ENCODE data around the gene ATRN. TPM values are rescaled to one million over a fixed set of nuclear protein-coding genes. Genes with fewer than 3 reads are reported as not detected.

The ATRN gene
- total RNA-seq, 2 experiments from 2014 or later: 8.8 to 9.1 TPM

DNA sequence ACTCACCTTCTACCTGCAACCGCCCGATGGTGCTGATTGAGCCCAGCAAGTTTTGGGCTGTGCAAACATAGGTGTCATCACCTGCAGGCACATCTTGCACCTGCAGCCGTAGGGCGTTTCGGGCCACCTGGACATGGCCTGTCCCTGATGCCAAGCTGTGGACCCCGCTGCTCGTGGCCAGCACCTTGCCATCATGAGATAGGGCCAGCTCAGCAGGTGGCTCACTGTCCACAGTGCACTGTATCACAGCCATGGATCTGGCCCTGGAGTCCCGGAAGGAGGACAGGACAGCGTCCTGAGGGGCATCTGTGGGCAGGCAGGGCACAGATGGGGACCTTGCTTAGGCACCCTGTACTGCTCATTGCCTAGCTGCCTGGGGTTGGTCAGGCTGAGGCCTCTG is 221.1 kb downstream of the ATRN start:
- no peak overlapping the region for H3K4me3 Mint-ChIP-seq
- ATAC-seq (ENCODE audit: poor library complexity) (no peak), DNase-seq (no peak)
- H3K4me1 Mint-ChIP-seq (ENCODE audit: low read depth): no peaks in the 10 kb centered on the region
- Histone ChIP-seq H3K9me3 (ENCODE audit: control insufficient read depth in 1 of 2, insufficient read depth in 1 of 2, low read length in 2 of 2) (peaks cover 4 to 8% of the 10 kb centered on the region in 2 experiments), H3K27ac (ENCODE audit: low read depth in 1 of 2, low read length in 2 of 2) (no peak overlapping the region), H3K4me3 (ENCODE audit: low read length) (no peak overlapping the region), H3K36me3 (ENCODE audit: insufficient read depth, low read length) (no peaks in the 10 kb centered on the region), H3K27me3 (ENCODE audit: control insufficient read depth in 1 of 2, insufficient read depth in 2 of 2, low read length in 2 of 2) (peaks cover 0 to 2% of the 10 kb centered on the region in 2 experiments), H3K4me1 (ENCODE audit: insufficient read depth, low read length) (no peaks in the 10 kb centered on the region)
- H3K9me3 Mint-ChIP-seq: no peaks in the 10 kb centered on the region
- H3K36me3 Mint-ChIP-seq (ENCODE audit: low read depth): no peaks in the 10 kb centered on the region
- H3K27me3 Mint-ChIP-seq: peaks cover 3% of the 10 kb centered on the region
- CTCF ChIA-PET: no interaction called here
- H3K27ac Mint-ChIP-seq: no peak overlapping the region
- intact Hi-C loops (cut with DNase I, micrococcal nuclease): no loop called here
- POLR2A ChIA-PET: no interaction called here
- TF ChIP-seq, protein P1, sequence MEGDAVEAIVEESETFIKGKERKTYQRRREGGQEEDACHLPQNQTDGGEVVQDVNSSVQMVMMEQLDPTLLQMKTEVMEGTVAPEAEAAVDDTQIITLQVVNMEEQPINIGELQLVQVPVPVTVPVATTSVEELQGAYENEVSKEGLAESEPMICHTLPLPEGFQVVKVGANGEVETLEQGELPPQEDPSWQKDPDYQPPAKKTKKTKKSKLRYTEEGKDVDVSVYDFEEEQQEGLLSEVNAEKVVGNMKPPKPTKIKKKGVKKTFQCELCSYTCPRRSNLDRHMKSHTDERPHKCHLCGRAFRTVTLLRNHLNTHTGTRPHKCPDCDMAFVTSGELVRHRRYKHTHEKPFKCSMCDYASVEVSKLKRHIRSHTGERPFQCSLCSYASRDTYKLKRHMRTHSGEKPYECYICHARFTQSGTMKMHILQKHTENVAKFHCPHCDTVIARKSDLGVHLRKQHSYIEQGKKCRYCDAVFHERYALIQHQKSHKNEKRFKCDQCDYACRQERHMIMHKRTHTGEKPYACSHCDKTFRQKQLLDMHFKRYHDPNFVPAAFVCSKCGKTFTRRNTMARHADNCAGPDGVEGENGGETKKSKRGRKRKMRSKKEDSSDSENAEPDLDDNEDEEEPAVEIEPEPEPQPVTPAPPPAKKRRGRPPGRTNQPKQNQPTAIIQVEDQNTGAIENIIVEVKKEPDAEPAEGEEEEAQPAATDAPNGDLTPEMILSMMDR (IDR thresholded peaks at IDR 0.05): no peak

GRCh38 chr20:3692706-3693294 is 222.0 kb downstream of the ATRN start:
- H3K9me3 Mint-ChIP-seq: no peaks in the 10 kb centered on the region
- TF ChIP-seq, protein P1 (IDR thresholded peaks at IDR 0.05): no peak
- ChIA-PET POLR2A (no interaction called here), CTCF (no interaction called here)
- Histone ChIP-seq H3K9me3 (ENCODE audit: control insufficient read depth in 1 of 2, insufficient read depth in 1 of 2, low read length in 2 of 2) (peaks cover 4 to 17% of the 10 kb centered on the region in 2 experiments), H3K4me3 (ENCODE audit: low read length) (no peak overlapping the region), H3K4me1 (ENCODE audit: insufficient read depth, low read length) (no peaks in the 10 kb centered on the region), H3K27ac (ENCODE audit: low read depth in 1 of 2, low read length in 2 of 2) (no peak overlapping the region), H3K36me3 (ENCODE audit: insufficient read depth, low read length) (no peaks in the 10 kb centered on the region), H3K27me3 (ENCODE audit: control insufficient read depth in 1 of 2, insufficient read depth in 2 of 2, low read length in 2 of 2) (no peaks in the 10 kb centered on the region)
- no peak overlapping the region for H3K27ac Mint-ChIP-seq
- DNase-seq: no peak
- no peaks in the 10 kb centered on the region for H3K4me1 Mint-ChIP-seq (ENCODE audit: low read depth)
- H3K36me3 Mint-ChIP-seq (ENCODE audit: low read depth): no peaks in the 10 kb centered on the region
- H3K27me3 Mint-ChIP-seq: no peaks in the 10 kb centered on the region
- no peak for ATAC-seq (ENCODE audit: poor library complexity)
- no peak overlapping the region for H3K4me3 Mint-ChIP-seq
- intact Hi-C loops (cut with DNase I, micrococcal nuclease): no loop called here

GRCh38 chr20:3693376-3693775 is 222.6 kb downstream of the ATRN start:
- CTCF ChIA-PET: no interaction called here
- H3K36me3 Mint-ChIP-seq (ENCODE audit: low read depth): no peaks in the 10 kb centered on the region

More at GRCh38 chr20:3693376-3693775, 222.6 kb downstream of the ATRN start:
- TF ChIP-seq, protein P1 (IDR thresholded peaks at IDR 0.05): no peak
- H3K27me3 ChIP-seq (ENCODE audit: control insufficient read depth in 1 of 2, insufficient read depth in 2 of 2, low read length in 2 of 2): no peaks in the 10 kb centered on the region
- Mint-ChIP-seq H3K27ac (no peak overlapping the region), H3K4me3 (no peak overlapping the region), H3K9me3 (no peaks in the 10 kb centered on the region), H3K27me3 (no peaks in the 10 kb centered on the region), H3K4me1 (ENCODE audit: low read depth) (no peaks in the 10 kb centered on the region)
- ATAC-seq (ENCODE audit: poor library complexity) (no peak), DNase-seq (no peak)
- H3K4me1 ChIP-seq (ENCODE audit: insufficient read depth, low read length): no peaks in the 10 kb centered on the region
- peaks cover 4 to 17% of the 10 kb centered on the region in 2 experiments for H3K9me3 ChIP-seq (ENCODE audit: control insufficient read depth in 1 of 2, insufficient read depth in 1 of 2, low read length in 2 of 2)
- POLR2A ChIA-PET: no interaction called here
- H3K36me3 ChIP-seq (ENCODE audit: insufficient read depth, low read length): no peaks in the 10 kb centered on the region
- H3K27ac ChIP-seq (ENCODE audit: low read depth in 1 of 2, low read length in 2 of 2): no peak overlapping the region
- no peak overlapping the region for H3K4me3 ChIP-seq (ENCODE audit: low read length)
- intact Hi-C loops (cut with DNase I, micrococcal nuclease): no loop called here
